KMS-11 (cell line): ENCODE data around the gene CCDC73.

Experiments used
- H2AFZ ChIP-seq: fragments of 200-600 bp; sonication (generic); 2 replicates; pipeline ENCODE4 v1.6.1; 2016; ENCODE audit warnings: antibody characterized with exemption, mixed run types, low read depth
- H3K27ac ChIP-seq: fragments of 200-600 bp; sonication (generic); 2 replicates; pipeline ENCODE4 v1.6.1; 2016; ENCODE audit warnings: mild to moderate bottlenecking, mixed run types
- H3K27me3 ChIP-seq: fragments of 200-600 bp; sonication (generic); 2 replicates; pipeline ENCODE4 v1.6.1; 2017; ENCODE audit warnings: mild to moderate bottlenecking, low read depth, mixed run types, moderate library complexity; ENCODE audit not compliant: insufficient read depth
- H3K36me3 ChIP-seq: fragments of 200-600 bp; sonication (generic); 2 replicates; pipeline ENCODE4 v1.6.1; 2017; ENCODE audit warnings: mild to moderate bottlenecking, mixed run types; ENCODE audit not compliant: insufficient read depth
- H3K4me1 ChIP-seq: fragments of 200-600 bp; sonication (generic); 2 replicates; pipeline ENCODE4 v1.6.1; 2016; ENCODE audit warnings: mild to moderate bottlenecking, low read depth, mixed run types; ENCODE audit not compliant: poor library complexity, severe bottlenecking
- H3K4me2 ChIP-seq: fragments of 200-600 bp; sonication (generic); 2 replicates; pipeline ENCODE4 v1.7.0; 2016; ENCODE audit warnings: mild to moderate bottlenecking, mixed run types
- H3K4me3 ChIP-seq: fragments of 200-600 bp; sonication (generic); IDR thresholded peaks from 2 replicates; pipeline ENCODE4 v1.6.1; 2017; ENCODE audit warnings: low read depth, low read length, mixed read lengths; ENCODE audit not compliant: insufficient read depth
- H3K79me2 ChIP-seq: fragments of 200-600 bp; sonication (generic); 2 replicates; pipeline ENCODE4 v1.6.1; 2016; ENCODE audit warnings: low read depth, mixed run types; ENCODE audit not compliant: insufficient read depth
- H3K9ac ChIP-seq: fragments of 200-600 bp; sonication (generic); 2 replicates; pipeline ENCODE4 v1.6.1; 2016; ENCODE audit warnings: mild to moderate bottlenecking, mixed run types
- H4K20me1 ChIP-seq: fragments of 200-600 bp; sonication (generic); 2 replicates; pipeline ENCODE4 v1.6.1; 2016; ENCODE audit warnings: mild to moderate bottlenecking, mixed run types; ENCODE audit not compliant: insufficient read depth
- TF ChIP-seq, protein P1 (sequence below): fragments of 200-600 bp; sonication (generic); conservative IDR thresholded peaks from 2 replicates; pipeline ENCODE4 v1.6.1; 2017; ENCODE audit warnings: low read depth, mild to moderate bottlenecking, antibody characterized with exemption, low read length, moderate library complexity, mixed read lengths

The CCDC73 gene

DNA sequence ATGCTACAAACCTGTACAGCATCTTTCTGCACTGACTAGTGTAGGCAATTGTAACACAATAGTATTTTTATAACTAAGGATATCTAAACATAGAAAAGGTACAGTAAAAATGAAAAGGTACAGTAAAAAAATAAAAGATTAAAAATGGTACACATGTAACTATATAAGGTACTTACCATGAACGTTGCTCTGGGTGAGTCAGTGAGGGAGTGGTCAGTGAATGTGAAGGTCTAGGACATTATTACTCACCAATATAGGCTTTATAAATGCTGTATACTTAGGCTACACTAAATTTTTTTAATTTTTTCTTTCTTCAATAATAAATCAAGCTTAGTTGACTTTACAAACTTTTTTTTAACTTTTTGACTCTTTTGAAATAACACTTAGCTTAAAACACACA is 150.9 kb downstream of the CCDC73 start:
- H3K27me3 ChIP-seq: no peaks in the 10 kb centered on the region
- no peak overlapping the region for H3K4me2 ChIP-seq
- TF ChIP-seq, protein P1, sequence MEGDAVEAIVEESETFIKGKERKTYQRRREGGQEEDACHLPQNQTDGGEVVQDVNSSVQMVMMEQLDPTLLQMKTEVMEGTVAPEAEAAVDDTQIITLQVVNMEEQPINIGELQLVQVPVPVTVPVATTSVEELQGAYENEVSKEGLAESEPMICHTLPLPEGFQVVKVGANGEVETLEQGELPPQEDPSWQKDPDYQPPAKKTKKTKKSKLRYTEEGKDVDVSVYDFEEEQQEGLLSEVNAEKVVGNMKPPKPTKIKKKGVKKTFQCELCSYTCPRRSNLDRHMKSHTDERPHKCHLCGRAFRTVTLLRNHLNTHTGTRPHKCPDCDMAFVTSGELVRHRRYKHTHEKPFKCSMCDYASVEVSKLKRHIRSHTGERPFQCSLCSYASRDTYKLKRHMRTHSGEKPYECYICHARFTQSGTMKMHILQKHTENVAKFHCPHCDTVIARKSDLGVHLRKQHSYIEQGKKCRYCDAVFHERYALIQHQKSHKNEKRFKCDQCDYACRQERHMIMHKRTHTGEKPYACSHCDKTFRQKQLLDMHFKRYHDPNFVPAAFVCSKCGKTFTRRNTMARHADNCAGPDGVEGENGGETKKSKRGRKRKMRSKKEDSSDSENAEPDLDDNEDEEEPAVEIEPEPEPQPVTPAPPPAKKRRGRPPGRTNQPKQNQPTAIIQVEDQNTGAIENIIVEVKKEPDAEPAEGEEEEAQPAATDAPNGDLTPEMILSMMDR: no peak
- H3K4me1 ChIP-seq: no peaks in the 10 kb centered on the region
- no peak overlapping the region for H3K4me3 ChIP-seq
- H2AFZ ChIP-seq: no peak overlapping the region
- H3K36me3 ChIP-seq: no peaks in the 10 kb centered on the region
- H3K27ac ChIP-seq: no peak overlapping the region
- no peaks in the 10 kb centered on the region for H3K79me2 ChIP-seq
- H3K9ac ChIP-seq: no peak overlapping the region
- no peaks in the 10 kb centered on the region for H4K20me1 ChIP-seq

DNA sequence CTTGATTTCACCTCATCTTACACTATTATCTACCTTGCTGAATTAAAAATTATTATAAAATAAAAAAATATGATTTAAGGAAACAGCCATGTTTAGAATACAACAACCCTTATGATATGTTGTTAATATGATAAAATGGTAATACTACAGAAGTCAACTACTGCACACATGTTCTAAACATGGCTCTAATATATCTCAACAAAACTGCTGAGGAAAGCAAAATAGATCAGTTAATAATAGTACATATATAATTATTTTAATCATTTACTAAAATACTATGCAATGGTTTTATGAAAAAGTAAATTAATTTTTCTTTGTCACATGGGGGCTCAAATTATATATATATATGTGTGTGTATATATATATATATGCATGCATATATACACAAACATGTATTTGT is 153.1 kb downstream of the CCDC73 start:
- H3K79me2 ChIP-seq: no peaks in the 10 kb centered on the region
- no peaks in the 10 kb centered on the region for H3K27me3 ChIP-seq
- H3K27ac ChIP-seq: no peak overlapping the region
- no peak overlapping the region for H3K4me2 ChIP-seq
- no peaks in the 10 kb centered on the region for H4K20me1 ChIP-seq
- H3K4me3 ChIP-seq: no peak overlapping the region
- H3K9ac ChIP-seq: no peak overlapping the region
- H3K36me3 ChIP-seq: no peaks in the 10 kb centered on the region
- TF ChIP-seq, protein P1: no peak
- no peak overlapping the region for H2AFZ ChIP-seq
- no peaks in the 10 kb centered on the region for H3K4me1 ChIP-seq

DNA sequence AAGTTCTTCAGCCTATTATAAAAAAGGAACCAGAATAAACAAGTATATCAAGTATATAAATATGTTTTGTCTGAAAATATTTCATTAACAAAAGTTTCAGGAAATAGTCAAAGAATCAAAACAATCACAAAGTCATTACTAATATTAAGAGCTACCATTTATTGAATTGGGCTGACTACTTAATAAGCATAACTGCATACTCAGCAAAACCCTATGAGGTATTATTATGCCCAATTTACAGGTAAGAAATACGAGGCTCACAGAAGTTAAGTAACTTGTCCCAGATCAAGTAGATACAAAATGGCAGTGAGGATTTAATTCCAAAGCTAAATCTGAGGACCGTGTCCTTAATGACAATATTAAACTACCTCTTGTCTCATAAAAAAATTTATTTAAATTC is 158.6 kb downstream of the CCDC73 start:
- no peak overlapping the region for H3K9ac ChIP-seq
- H3K79me2 ChIP-seq: no peaks in the 10 kb centered on the region
- no peaks in the 10 kb centered on the region for H3K27me3 ChIP-seq
- H4K20me1 ChIP-seq: no peaks in the 10 kb centered on the region
- no peaks in the 10 kb centered on the region for H3K4me1 ChIP-seq
- H3K36me3 ChIP-seq: no peaks in the 10 kb centered on the region
- H3K27ac ChIP-seq: no peak overlapping the region
- H3K4me2 ChIP-seq: no peak overlapping the region
- TF ChIP-seq, protein P1: no peak
- H2AFZ ChIP-seq: no peak overlapping the region
- no peak overlapping the region for H3K4me3 ChIP-seq

DNA sequence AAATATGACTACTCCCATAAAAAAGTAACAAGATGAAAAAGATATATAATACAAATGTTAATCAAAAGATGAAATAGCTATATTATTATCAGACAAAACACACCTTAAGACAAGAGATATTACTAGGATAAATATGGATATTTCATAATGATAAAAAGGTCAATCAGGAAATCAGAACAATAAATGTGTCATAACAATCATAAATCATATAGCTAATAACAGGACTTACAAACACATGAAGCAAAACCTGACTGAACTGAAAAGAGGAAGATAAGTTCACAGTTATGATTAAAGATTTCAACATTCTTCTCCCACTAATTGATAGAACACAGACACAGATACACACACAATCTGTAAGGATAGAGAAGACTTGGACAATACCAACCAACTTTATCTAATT is 163.6 kb downstream of the CCDC73 start:
- Histone ChIP-seq H3K9ac (no peak overlapping the region), H2AFZ (no peak overlapping the region), H3K27me3 (no peaks in the 10 kb centered on the region)

More for the DNA sequence above, 163.6 kb downstream of the CCDC73 start:
- no peaks in the 10 kb centered on the region for H3K4me1 ChIP-seq
- no peaks in the 10 kb centered on the region for H4K20me1 ChIP-seq
- H3K79me2 ChIP-seq: no peaks in the 10 kb centered on the region
- H3K36me3 ChIP-seq: no peaks in the 10 kb centered on the region
- TF ChIP-seq, protein P1: no peak
- H3K4me2 ChIP-seq: no peak overlapping the region
- no peak overlapping the region for H3K27ac ChIP-seq
- H3K4me3 ChIP-seq: no peak overlapping the region
